Thoracic aorta (tissue), 2 donors: ENCODE measurements around the gene CREBRF. TPM values are rescaled to one million over a fixed set of nuclear protein-coding genes. Genes with fewer than 3 reads are reported as not detected.
"Not testable (repeated sequence)": the region's sequence is repeated elsewhere in the genome, so short reads cannot be mapped to it uniquely, and the experiment has no call there.

Experiments used
- ATAC-seq: fragments of 150-250 bp; one replicate; pipeline ENCODE4 v1.8.0; 2017; ENCODE audit warnings: low read depth; ENCODE audit not compliant: insufficient number of reproducible peaks, low FRiP score
- DNase-seq: peaks from one replicate; pipeline ENCODE4 v3.0.0-alpha.2; 2020; ENCODE audit warnings: low spot score
- H3K27ac ChIP-seq, 2 donors: fragments of 200-600 bp; sonication (generic); 1 replicate in 1 of 2; 2 replicates in 1 of 2; pipeline ENCODE4 v1.5.1; 2016; ENCODE audit warnings: mild to moderate bottlenecking in 2 of 2, moderate library complexity in 2 of 2
- H3K27me3 ChIP-seq: fragments of 200-600 bp; sonication (generic); replicated peaks from 2 replicates; pipeline ENCODE4 v1.6.0; 2016; ENCODE audit warnings: mild to moderate bottlenecking; ENCODE audit not compliant: insufficient read depth
- H3K36me3 ChIP-seq: fragments of 200-600 bp; sonication (generic); one replicate; pipeline ENCODE4 v1.5.1; 2016
- H3K4me1 ChIP-seq, 2 donors: fragments of 200-600 bp; sonication (generic); 1 replicate in 1 of 2; 2 replicates in 1 of 2; pipeline versions ENCODE4 v1.5.1 to v1.6.0; 2016; ENCODE audit warnings: low read depth in 2 of 2, mild to moderate bottlenecking in 1 of 2; ENCODE audit not compliant: control insufficient read depth in 1 of 2
- H3K4me3 ChIP-seq: fragments of 200-600 bp; sonication (generic); 2 replicates; pipeline ENCODE4 v1.5.1; 2016; ENCODE audit warnings: mild to moderate bottlenecking
- H3K9me3 ChIP-seq: fragments of 200-600 bp; sonication (generic); 2 replicates; pipeline ENCODE4 v1.5.1; 2016
- total RNA-seq, 2 donors: library from RNA; depleted of rRNA; stranded (reverse); fragments of >200 nt; gene quantifications; one replicate each; pipeline versions ENCODE4 v1.1.0 to v1.2.3, GENCODE V29; 2016
- TF ChIP-seq, protein P1 (sequence below): fragments of 200-600 bp; sonication (generic); IDR thresholded peaks from one replicate; pipeline ENCODE4 v1.5.1; 2019; ENCODE audit warnings: antibody characterized with exemption

CREBRF gene
- total RNA-seq, 2 donors from 2014 or later, result 39.3 to 43.5 TPM

DNA sequence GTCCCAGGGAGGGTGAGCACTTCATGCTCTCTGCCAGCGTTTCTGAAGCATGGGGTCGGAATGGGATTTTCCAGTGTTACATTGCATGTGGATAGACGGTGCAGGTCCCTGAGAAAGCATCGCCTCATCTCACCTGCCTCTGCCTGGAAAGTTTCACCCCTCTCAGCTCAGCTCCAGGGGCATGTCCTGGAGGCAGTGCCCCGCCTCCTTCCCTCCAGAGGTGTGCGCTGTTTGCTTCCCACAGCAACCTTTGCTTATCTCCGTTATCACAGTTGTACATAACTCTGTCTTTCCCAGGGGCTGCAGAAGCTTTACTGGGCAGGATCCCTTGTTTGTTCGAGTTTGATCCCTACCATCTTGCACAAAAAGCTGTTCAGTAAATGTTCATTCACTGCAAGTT is 10.7 kb upstream of the CREBRF start:
- Histone ChIP-seq H3K36me3 (no peaks in the 10 kb centered on the region), H3K4me3 (no peak overlapping the region), H3K9me3 (no peaks in the 10 kb centered on the region), H3K27ac (no peak overlapping the region), H3K4me1 (no peaks in the 10 kb centered on the region), H3K27me3 (no peaks in the 10 kb centered on the region)
- TF ChIP-seq, protein P1, sequence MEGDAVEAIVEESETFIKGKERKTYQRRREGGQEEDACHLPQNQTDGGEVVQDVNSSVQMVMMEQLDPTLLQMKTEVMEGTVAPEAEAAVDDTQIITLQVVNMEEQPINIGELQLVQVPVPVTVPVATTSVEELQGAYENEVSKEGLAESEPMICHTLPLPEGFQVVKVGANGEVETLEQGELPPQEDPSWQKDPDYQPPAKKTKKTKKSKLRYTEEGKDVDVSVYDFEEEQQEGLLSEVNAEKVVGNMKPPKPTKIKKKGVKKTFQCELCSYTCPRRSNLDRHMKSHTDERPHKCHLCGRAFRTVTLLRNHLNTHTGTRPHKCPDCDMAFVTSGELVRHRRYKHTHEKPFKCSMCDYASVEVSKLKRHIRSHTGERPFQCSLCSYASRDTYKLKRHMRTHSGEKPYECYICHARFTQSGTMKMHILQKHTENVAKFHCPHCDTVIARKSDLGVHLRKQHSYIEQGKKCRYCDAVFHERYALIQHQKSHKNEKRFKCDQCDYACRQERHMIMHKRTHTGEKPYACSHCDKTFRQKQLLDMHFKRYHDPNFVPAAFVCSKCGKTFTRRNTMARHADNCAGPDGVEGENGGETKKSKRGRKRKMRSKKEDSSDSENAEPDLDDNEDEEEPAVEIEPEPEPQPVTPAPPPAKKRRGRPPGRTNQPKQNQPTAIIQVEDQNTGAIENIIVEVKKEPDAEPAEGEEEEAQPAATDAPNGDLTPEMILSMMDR, result no peak
- no peak for DNase-seq
- no peak for ATAC-seq

DNA sequence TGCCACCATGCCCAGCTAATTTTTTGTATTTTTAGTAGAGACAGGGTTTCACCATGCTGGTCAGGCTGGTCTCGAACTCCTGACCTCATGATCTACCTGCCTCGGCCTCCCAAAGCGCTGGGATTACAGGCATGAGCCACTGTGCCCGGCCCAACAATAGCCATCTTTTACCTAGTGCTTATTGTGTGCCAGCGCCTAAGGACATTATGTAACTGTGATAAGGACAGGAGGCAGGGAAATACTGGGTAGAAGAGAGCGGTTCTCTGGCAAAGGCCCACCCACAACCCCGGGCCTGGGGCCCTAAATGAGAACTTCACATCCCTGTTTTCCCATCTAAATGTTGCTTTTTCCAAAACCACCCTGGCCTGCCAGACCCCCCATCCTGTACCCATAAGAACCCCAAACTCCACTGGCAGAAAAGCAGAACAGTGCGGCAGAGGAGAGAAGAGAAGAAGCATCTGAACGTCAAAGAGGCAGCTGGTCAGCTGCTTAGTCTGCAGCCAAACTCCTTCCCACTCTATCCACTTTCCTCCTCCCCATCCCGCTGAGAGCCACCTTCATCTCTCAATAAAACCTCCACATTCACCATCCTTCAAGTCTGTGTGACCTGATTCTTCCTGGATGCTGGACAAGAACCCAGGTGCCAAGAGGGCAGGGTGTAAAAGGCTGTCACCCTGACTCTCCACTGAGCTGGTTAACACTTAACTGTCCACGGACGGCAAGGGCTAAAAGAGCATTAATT is 8.9 kb upstream of the CREBRF start:
- not testable (repeated sequence) for H3K4me1 ChIP-seq, H3K36me3 ChIP-seq, H3K9me3 ChIP-seq, H3K27ac ChIP-seq, DNase-seq, ATAC-seq, H3K4me3 ChIP-seq, H3K27me3 ChIP-seq

DNA sequence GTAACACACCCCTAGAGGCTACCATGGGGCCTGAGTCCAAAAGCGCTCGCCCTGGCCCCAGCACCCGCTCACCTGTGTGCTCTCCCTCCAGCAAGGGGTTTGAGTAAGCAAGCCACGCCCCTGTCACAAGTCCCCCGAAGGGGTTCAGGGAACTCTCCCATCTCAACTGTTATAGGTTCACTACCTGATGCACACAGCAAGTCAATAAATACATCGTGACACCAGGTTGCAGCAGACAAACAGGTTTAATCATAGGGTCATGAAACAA is 8.4 kb upstream of the CREBRF start:
- ATAC-seq (no peak), DNase-seq (no peak)
- Histone ChIP-seq H3K27ac (no peak overlapping the region), H3K27me3 (no peaks in the 10 kb centered on the region), H3K4me1 (no peaks in the 10 kb centered on the region), H3K9me3 (no peaks in the 10 kb centered on the region), H3K4me3 (no peak overlapping the region), H3K36me3 (no peaks in the 10 kb centered on the region)
- TF ChIP-seq, protein P1, result no peak

DNA sequence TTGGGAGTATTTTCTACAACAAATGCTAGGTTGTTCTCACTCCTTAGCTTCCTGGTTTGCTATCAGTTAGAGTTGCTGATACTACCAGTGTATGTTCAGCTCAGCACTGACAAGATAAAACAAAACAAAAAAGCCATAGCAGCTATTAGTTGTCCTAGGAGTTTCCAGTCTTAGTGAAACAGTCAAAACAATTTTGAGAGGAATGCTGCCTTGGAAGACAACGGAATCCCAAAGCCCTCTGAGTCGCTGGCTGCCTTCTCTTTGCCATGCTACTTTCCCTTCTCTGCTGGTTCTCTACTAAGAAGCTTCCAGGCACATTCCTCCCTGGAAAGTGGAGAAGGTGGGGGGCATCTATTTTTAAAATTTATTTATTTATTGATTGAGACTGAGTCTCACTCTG is 5.4 kb upstream of the CREBRF start:
- TF ChIP-seq, protein P1, result no peak
- H3K27me3 ChIP-seq, result no peaks in the 10 kb centered on the region
- H3K27ac ChIP-seq, result no peak overlapping the region
- no peaks in the 10 kb centered on the region for H3K36me3 ChIP-seq
- no peak overlapping the region for H3K4me3 ChIP-seq
- H3K9me3 ChIP-seq, result no peaks in the 10 kb centered on the region
- DNase-seq (no peak), ATAC-seq (no peak)
- peaks cover 3 to 14% of the 10 kb centered on the region in 2 donors for H3K4me1 ChIP-seq

DNA sequence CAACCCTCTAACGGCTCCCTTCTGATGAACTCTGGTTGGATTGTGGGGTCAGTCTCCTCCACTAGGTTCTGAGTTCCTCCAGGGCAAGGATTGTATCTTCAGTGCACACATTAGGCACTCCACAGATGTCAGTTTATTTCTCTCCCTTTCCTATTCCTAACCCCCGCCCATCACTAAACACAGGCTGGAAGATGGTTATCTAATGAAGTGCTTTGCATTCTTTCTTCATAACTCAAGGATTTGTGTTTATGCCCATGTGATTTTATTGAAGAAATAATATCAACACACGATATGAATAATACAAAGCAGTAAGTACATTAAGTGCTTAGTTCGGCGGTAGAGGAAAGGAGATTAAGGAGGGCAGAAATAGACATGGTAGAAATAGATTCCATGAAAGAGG is 4.4 kb upstream of the CREBRF start:
- H3K9me3 ChIP-seq, result no peaks in the 10 kb centered on the region
- TF ChIP-seq, protein P1, result no peak
- DNase-seq, result no peak
- H3K27ac ChIP-seq, result no peak overlapping the region
- no peak overlapping the region for H3K4me3 ChIP-seq
- H3K27me3 ChIP-seq, result no peaks in the 10 kb centered on the region
- H3K36me3 ChIP-seq, result no peaks in the 10 kb centered on the region
- ATAC-seq, result no peak
- H3K4me1 ChIP-seq, result peaks cover 3 to 14% of the 10 kb centered on the region in 2 donors

DNA sequence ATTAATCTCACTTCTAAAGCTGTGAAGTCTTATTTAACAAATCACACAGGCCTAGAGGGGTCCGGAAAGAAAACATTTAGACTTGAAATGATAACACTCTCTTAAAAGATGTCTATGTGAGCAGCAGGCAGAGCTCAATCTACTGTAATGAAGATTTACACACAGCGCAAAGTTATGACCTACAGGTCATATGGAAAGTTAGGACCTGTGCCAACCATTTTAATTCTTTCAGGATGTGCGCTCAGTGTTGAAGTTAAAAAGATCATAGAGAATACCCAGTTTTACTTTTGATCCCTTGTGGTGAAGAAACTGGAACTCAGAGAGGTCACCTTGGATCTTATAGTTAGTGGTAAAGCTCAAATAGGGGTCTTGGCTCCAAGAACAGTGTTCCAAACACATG is 3.1 kb upstream of the CREBRF start:
- Histone ChIP-seq H3K4me3 (no peak overlapping the region), H3K9me3 (no peaks in the 10 kb centered on the region), H3K4me1 (peaks cover 6 to 19% of the 10 kb centered on the region in 2 donors), H3K36me3 (no peaks in the 10 kb centered on the region), H3K27ac (no peak overlapping the region), H3K27me3 (no peaks in the 10 kb centered on the region)
- ATAC-seq (no peak), DNase-seq (no peak)
- TF ChIP-seq, protein P1, result no peak
